ENCODE results near the gene SMC1B.

DNA sequence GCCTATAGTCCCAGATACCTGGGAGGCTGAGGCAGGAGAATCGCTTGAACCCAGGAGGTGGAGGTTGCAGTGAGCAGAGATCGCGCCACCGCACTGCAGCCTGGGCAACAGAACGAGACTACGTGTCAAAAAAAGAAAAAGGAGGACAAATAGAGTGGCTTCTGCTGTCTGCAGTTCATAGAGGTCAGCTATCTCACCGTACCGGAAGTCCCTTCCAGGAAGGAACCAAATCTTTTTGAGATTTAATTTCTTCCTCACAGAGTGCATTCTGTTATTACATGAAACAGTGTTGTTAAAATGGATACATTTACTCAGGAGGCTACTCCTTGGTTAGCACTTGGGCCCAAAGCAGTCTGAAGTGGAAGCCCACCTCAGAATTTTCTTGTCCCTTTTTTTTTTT, 70.3 kb downstream of the SMC1B start:
- TF ChIP-seq, protein P1, sequence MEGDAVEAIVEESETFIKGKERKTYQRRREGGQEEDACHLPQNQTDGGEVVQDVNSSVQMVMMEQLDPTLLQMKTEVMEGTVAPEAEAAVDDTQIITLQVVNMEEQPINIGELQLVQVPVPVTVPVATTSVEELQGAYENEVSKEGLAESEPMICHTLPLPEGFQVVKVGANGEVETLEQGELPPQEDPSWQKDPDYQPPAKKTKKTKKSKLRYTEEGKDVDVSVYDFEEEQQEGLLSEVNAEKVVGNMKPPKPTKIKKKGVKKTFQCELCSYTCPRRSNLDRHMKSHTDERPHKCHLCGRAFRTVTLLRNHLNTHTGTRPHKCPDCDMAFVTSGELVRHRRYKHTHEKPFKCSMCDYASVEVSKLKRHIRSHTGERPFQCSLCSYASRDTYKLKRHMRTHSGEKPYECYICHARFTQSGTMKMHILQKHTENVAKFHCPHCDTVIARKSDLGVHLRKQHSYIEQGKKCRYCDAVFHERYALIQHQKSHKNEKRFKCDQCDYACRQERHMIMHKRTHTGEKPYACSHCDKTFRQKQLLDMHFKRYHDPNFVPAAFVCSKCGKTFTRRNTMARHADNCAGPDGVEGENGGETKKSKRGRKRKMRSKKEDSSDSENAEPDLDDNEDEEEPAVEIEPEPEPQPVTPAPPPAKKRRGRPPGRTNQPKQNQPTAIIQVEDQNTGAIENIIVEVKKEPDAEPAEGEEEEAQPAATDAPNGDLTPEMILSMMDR (IDR thresholded peaks at IDR 0.05) = no peak
- no peak for TF ChIP-seq POLR2AphosphoS5 (IDR thresholded peaks at IDR 0.05; ENCODE audit: low read depth, low read length)
